Astrocyte (in vitro differentiated cells and primary cell): Measurements from ENCODE around the gene DYTN. TPM values are rescaled to one million over a fixed set of nuclear protein-coding genes. Genes with fewer than 3 reads are reported as not detected.

Source experiments
- DNase-seq: peaks from one replicate; pipeline ENCODE4 v3.0.0-alpha.2; 2010; ENCODE audit warnings: low read depth
- FAIRE-seq: peaks from 2 replicates; lab custom pipeline; 2011; peaks lifted over from hg19 to GRCh38; lab: Jason Lieb, UNC
- H2AFZ ChIP-seq: 2 replicates; pipeline ENCODE4 v1.6.0; 2012; ENCODE audit warnings: low read depth, low read length, inconsistent platforms
- H3K27ac ChIP-seq: 2 replicates; pipeline ENCODE4 v1.5.1; 2011; ENCODE audit warnings: low read depth, low read length, inconsistent platforms
- H3K27me3 ChIP-seq: 2 replicates; pipeline ENCODE4 v1.6.0; 2011; ENCODE audit warnings: low read length, inconsistent platforms; ENCODE audit not compliant: insufficient read depth
- H3K36me3 ChIP-seq: 2 replicates; pipeline ENCODE4 v1.5.1; 2011; ENCODE audit warnings: low read length, inconsistent platforms; ENCODE audit not compliant: insufficient read depth
- H3K4me1 ChIP-seq: 2 replicates; pipeline ENCODE4 v1.5.1; 2011; ENCODE audit warnings: low read length, inconsistent platforms; ENCODE audit not compliant: insufficient read depth
- H3K4me2 ChIP-seq: 2 replicates; pipeline ENCODE4 v1.6.0; 2012; ENCODE audit warnings: low read length, inconsistent platforms
- H3K4me3 ChIP-seq: 2 replicates; pipeline ENCODE4 v1.5.1; 2011; ENCODE audit warnings: low read depth, mild to moderate bottlenecking, low read length, inconsistent platforms; ENCODE audit not compliant: insufficient read depth
- H3K79me2 ChIP-seq: 2 replicates; pipeline ENCODE4 v1.6.0; 2012; ENCODE audit warnings: mild to moderate bottlenecking, low read length, inconsistent platforms; ENCODE audit not compliant: insufficient read depth
- H3K9ac ChIP-seq: 2 replicates; pipeline ENCODE4 v1.6.0; 2012; ENCODE audit warnings: mild to moderate bottlenecking, low read length, inconsistent platforms
- H3K9me3 ChIP-seq: 2 replicates; pipeline ENCODE4 v1.5.1; 2012; ENCODE audit warnings: low read depth, mild to moderate bottlenecking, low read length, inconsistent platforms; ENCODE audit not compliant: insufficient read depth
- H4K20me1 ChIP-seq: 2 replicates; pipeline ENCODE4 v1.6.0; 2012; ENCODE audit warnings: low read length, inconsistent platforms; ENCODE audit not compliant: insufficient read depth
- H3K27ac Mint-ChIP-seq: one replicate; pipeline ENCODE4 v1.8.0; 2021; ENCODE audit warnings: mild to moderate bottlenecking, mixed read lengths; ENCODE audit not compliant: unreplicated experiment
- H3K27me3 Mint-ChIP-seq: one replicate; pipeline ENCODE4 v1.8.0; 2021; ENCODE audit warnings: low read depth, mixed read lengths; ENCODE audit not compliant: unreplicated experiment
- H3K36me3 Mint-ChIP-seq: one replicate; pipeline ENCODE4 v1.8.0; 2021; ENCODE audit warnings: low read depth, mixed read lengths; ENCODE audit not compliant: unreplicated experiment
- H3K4me1 Mint-ChIP-seq: one replicate; pipeline ENCODE4 v1.8.0; 2021; ENCODE audit warnings: low read depth, mixed read lengths; ENCODE audit not compliant: unreplicated experiment
- H3K4me3 Mint-ChIP-seq: one replicate; pipeline ENCODE4 v1.8.0; 2021; ENCODE audit warnings: mild to moderate bottlenecking, moderate library complexity, mixed read lengths; ENCODE audit not compliant: unreplicated experiment
- H3K9me3 Mint-ChIP-seq: one replicate; pipeline ENCODE4 v1.8.0; 2021; ENCODE audit warnings: mild to moderate bottlenecking, mixed read lengths; ENCODE audit not compliant: unreplicated experiment
- EZH2 ChIP-seq: IDR thresholded peaks from 2 replicates; pipeline ENCODE4 v1.6.1; 2012; ENCODE audit warnings: mild to moderate bottlenecking, low read length, inconsistent platforms; ENCODE audit not compliant: insufficient read depth
- total RNA-seq: library from RNA; stranded (reverse); gene quantifications from 2 replicates; pipeline ENCODE4 v1.2.1, GENCODE V29; 2021
- TF ChIP-seq, protein P1 (sequence below): IDR thresholded peaks from 2 replicates; pipeline ENCODE4 v1.5.1; 2011; ENCODE audit warnings: low read depth, mild to moderate bottlenecking, inconsistent platforms, low read length, moderate library complexity; ENCODE audit not compliant: insufficient read depth

DYTN gene
- total RNA-seq, 1 donor from 2014 or later = not detected

DNA sequence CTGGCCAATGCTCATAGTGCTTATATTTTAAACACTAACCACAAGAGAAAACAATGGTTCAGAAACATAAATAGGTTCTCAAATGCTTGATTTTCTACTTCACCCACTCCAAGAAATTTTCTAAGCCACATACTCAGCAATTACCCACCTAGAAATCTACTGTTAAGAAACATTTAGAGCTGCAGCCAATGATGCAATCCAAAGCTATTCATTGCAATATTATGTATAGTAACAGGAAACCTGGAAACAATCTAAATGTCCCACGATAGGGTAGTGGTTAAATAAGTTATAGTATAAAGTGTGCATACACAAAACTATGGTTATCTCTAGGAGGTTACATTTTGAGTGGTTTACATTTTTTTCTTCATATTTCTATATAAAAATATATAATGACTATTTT, 70.2 kb downstream of the DYTN start:
- H3K4me3 Mint-ChIP-seq = no peak overlapping the region
- Histone ChIP-seq H3K9ac (no peak overlapping the region), H4K20me1 (no peaks in the 10 kb centered on the region), H3K4me2 (no peak overlapping the region), H3K4me3 (no peak overlapping the region), H3K4me1 (no peaks in the 10 kb centered on the region), H2AFZ (no peak overlapping the region), H3K36me3 (no peaks in the 10 kb centered on the region), H3K79me2 (no peaks in the 10 kb centered on the region), H3K27ac (no peak overlapping the region), H3K9me3 (no peaks in the 10 kb centered on the region), H3K27me3 (no peaks in the 10 kb centered on the region)
- H3K9me3 Mint-ChIP-seq = no peaks in the 10 kb centered on the region
- FAIRE-seq (no peak), DNase-seq (no peak)
- H3K27ac Mint-ChIP-seq = no peak overlapping the region
- H3K4me1 Mint-ChIP-seq = no peaks in the 10 kb centered on the region
- H3K36me3 Mint-ChIP-seq = no peaks in the 10 kb centered on the region
- TF ChIP-seq, protein P1, sequence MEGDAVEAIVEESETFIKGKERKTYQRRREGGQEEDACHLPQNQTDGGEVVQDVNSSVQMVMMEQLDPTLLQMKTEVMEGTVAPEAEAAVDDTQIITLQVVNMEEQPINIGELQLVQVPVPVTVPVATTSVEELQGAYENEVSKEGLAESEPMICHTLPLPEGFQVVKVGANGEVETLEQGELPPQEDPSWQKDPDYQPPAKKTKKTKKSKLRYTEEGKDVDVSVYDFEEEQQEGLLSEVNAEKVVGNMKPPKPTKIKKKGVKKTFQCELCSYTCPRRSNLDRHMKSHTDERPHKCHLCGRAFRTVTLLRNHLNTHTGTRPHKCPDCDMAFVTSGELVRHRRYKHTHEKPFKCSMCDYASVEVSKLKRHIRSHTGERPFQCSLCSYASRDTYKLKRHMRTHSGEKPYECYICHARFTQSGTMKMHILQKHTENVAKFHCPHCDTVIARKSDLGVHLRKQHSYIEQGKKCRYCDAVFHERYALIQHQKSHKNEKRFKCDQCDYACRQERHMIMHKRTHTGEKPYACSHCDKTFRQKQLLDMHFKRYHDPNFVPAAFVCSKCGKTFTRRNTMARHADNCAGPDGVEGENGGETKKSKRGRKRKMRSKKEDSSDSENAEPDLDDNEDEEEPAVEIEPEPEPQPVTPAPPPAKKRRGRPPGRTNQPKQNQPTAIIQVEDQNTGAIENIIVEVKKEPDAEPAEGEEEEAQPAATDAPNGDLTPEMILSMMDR = no peak
- TF ChIP-seq EZH2 = no peak
- peaks cover 16% of the 10 kb centered on the region for H3K27me3 Mint-ChIP-seq

DNA sequence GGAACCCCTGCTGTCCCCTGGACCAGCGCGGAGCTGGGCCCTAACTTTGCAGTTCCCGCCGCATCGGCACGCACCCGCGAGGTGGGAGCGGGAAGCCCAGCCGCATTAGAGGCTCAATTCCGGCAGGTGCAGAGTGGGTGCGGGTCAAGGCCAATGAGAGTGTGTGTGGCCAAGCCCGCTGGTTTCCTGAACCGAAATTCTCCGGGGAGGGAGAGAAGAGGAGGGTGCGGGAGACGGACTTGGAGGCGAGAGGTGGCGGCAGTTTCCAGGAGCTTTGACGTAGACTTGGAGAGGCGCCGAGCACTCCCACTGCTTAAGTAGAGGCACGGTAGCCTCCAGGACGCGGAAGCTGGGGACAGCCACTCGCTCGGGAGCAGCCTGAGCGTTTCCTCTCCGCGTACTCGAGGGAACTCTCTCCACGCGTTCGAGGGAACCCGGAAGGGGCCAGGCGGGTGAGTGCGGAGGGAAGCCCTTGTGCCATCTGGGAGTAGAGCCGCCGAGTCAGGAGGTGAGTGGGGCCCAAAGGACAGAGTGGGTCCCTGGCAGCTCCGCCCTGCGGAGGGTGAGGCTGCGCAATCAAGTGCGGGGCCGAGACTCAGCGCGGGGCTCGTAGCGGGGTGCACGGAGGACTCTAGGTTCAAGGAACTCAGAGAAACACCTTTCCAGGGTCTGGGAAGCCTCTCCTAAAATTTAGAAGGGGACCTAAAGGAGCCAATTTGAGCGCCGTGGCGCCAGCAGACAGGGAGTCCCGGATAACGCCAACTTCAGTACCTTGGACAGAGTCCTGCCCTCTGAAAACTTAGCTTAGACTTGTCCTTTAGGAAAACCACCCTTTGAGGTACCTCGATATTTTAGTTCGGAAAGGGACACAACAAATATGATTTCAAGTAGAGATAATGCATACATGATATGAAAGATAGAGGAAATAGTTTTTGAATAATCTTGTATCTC, 75.8 kb downstream of the DYTN start, which contains the start of gene FAM237A:
FAM237A (plus strand) TSS at position 413 of the 951 bp plus-strand sequence. CDS start 1,750 bp downstream, outside the sequence.
- peak within 1 kb of the TSS; percentile 75 for H3K4me3 Mint-ChIP-seq
- Histone ChIP-seq H3K9me3 (no peaks in the 10 kb centered on the region), H3K27ac (no peak within 1 kb of the TSS), H3K79me2 (no peaks in the 10 kb centered on the region), H3K4me1 (peaks cover 6% of the 10 kb centered on the region), H3K4me2 (peak within 1 kb of the TSS; percentile 66), H3K9ac (no peak within 1 kb of the TSS), H3K4me3 (no peak within 1 kb of the TSS), H2AFZ (no peak within 1 kb of the TSS), H3K27me3 (peaks cover 17% of the 10 kb centered on the region), H4K20me1 (no peaks in the 10 kb centered on the region), H3K36me3 (no peaks in the 10 kb centered on the region)
- peaks cover 20% of the 10 kb centered on the region for H3K27me3 Mint-ChIP-seq
- FAIRE-seq (no peak), DNase-seq (peak; percentile 48)
- peak; percentile 35 for TF ChIP-seq EZH2
- TF ChIP-seq, protein P1 = no peak
- H3K36me3 Mint-ChIP-seq = no peaks in the 10 kb centered on the region
- no peak within 1 kb of the TSS for H3K27ac Mint-ChIP-seq
- H3K4me1 Mint-ChIP-seq = no peaks in the 10 kb centered on the region
- H3K9me3 Mint-ChIP-seq = no peaks in the 10 kb centered on the region

DNA sequence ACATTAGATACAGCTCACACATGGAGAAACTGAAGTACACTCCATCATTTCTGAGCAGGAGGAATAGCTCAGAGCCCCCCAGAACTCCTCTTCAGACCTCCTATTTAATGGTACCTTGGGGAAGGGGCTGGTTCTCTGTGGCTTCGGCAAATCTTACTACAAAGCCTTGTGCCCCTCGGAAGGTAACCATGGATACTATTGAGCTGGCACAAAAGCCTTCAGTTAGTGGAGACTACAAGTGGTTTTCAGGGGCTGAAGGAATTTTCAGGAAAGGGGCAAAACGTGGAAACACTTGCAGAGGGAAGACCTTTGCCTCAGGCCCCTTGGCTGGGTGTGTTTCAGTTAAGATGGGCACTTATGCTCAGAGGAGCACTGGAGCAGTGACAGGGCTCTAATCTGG, 77.0 kb downstream of the DYTN start:
- H3K27ac Mint-ChIP-seq = no peak overlapping the region
- H3K4me1 ChIP-seq = peaks cover 6% of the 10 kb centered on the region
- no peaks in the 10 kb centered on the region for H3K4me1 Mint-ChIP-seq
- H3K9ac ChIP-seq = no peak overlapping the region
- no peak overlapping the region for H3K4me3 ChIP-seq
- H3K27me3 Mint-ChIP-seq = peaks cover 19% of the 10 kb centered on the region
- H3K36me3 Mint-ChIP-seq = no peaks in the 10 kb centered on the region
- H3K4me3 Mint-ChIP-seq = no peak overlapping the region
- no peak overlapping the region for H3K4me2 ChIP-seq
- H3K27ac ChIP-seq = no peak overlapping the region
- FAIRE-seq (no peak), DNase-seq (no peak)
- no peaks in the 10 kb centered on the region for H3K36me3 ChIP-seq
- H3K79me2 ChIP-seq = no peaks in the 10 kb centered on the region
- H2AFZ ChIP-seq = no peak overlapping the region
- no peaks in the 10 kb centered on the region for H3K9me3 ChIP-seq
- H3K27me3 ChIP-seq = peaks cover 17% of the 10 kb centered on the region
- H4K20me1 ChIP-seq = no peaks in the 10 kb centered on the region
- TF ChIP-seq, protein P1 = no peak
- TF ChIP-seq EZH2 = no peak
- H3K9me3 Mint-ChIP-seq = no peaks in the 10 kb centered on the region
